ENCODE measurements around the gene UMODL1. TPM values are rescaled to one million over a fixed set of nuclear protein-coding genes. Genes with fewer than 3 reads are reported as not detected.

Gene UMODL1
- total RNA-seq, 1 donor from 2014 or later, result not detected

DNA sequence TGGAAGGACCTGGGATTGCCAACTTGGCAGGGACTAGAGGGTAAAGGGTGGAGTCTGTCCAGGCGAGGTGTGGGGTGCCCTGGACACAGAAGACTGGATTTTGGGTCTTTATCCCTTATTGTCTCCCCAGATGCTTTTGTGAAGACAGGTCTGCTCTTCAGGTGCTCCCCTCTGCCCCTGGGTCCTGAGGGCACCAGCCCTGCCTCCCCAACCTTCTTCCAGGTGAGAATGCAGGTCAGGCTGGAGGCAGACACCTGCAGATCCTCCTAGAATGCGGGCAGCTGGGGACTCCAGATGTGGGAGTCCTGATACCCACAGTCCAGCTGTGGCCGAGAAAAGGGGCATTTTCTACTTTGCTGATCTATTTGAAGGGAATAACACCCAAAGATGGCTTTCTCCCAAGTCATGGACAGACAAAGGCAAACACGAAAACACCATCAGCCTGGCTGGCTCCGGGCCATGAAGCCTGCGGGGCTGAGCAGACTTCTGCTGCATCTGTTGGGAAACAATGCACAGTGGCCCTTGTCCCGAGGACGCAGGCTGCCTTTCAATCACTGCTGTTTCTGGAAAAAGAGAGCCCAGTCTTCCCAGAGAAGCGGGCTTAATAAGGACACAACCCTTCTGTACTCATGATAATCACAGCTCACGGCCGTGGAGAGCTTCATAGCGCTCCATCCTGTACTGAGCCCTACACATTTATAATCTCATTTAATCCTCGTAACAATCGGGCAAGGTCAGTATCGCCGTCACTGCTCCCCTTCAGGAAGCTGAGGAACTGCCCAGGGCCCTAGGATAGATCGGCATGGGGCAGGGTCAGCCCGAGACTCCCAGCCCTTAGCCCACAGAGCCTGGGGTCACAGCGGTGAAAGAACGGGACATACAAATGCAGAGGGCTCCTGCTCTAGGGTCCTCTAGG lies 85.8 kb downstream of the UMODL1 start:
- TF ChIP-seq, protein P1, sequence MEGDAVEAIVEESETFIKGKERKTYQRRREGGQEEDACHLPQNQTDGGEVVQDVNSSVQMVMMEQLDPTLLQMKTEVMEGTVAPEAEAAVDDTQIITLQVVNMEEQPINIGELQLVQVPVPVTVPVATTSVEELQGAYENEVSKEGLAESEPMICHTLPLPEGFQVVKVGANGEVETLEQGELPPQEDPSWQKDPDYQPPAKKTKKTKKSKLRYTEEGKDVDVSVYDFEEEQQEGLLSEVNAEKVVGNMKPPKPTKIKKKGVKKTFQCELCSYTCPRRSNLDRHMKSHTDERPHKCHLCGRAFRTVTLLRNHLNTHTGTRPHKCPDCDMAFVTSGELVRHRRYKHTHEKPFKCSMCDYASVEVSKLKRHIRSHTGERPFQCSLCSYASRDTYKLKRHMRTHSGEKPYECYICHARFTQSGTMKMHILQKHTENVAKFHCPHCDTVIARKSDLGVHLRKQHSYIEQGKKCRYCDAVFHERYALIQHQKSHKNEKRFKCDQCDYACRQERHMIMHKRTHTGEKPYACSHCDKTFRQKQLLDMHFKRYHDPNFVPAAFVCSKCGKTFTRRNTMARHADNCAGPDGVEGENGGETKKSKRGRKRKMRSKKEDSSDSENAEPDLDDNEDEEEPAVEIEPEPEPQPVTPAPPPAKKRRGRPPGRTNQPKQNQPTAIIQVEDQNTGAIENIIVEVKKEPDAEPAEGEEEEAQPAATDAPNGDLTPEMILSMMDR (IDR thresholded peaks at IDR 0.05; ENCODE audit: unreplicated experiment), result no peak
- H3K9me3 Mint-ChIP-seq (ENCODE audit: unreplicated experiment), result no peaks in the 10 kb centered on the region
- no peak overlapping the region for H3K4me3 Mint-ChIP-seq (ENCODE audit: unreplicated experiment)
- H3K4me1 Mint-ChIP-seq (ENCODE audit: unreplicated experiment), result peaks cover 19% of the 10 kb centered on the region
- no peak overlapping the region for H3K27ac Mint-ChIP-seq (ENCODE audit: unreplicated experiment)
- H3K36me3 Mint-ChIP-seq (ENCODE audit: low read depth, unreplicated experiment), result peaks cover 5% of the 10 kb centered on the region
- peaks cover 11% of the 10 kb centered on the region for H3K27me3 Mint-ChIP-seq (ENCODE audit: unreplicated experiment)
- DNase-seq (ENCODE audit: low spot score), result no peak

DNA sequence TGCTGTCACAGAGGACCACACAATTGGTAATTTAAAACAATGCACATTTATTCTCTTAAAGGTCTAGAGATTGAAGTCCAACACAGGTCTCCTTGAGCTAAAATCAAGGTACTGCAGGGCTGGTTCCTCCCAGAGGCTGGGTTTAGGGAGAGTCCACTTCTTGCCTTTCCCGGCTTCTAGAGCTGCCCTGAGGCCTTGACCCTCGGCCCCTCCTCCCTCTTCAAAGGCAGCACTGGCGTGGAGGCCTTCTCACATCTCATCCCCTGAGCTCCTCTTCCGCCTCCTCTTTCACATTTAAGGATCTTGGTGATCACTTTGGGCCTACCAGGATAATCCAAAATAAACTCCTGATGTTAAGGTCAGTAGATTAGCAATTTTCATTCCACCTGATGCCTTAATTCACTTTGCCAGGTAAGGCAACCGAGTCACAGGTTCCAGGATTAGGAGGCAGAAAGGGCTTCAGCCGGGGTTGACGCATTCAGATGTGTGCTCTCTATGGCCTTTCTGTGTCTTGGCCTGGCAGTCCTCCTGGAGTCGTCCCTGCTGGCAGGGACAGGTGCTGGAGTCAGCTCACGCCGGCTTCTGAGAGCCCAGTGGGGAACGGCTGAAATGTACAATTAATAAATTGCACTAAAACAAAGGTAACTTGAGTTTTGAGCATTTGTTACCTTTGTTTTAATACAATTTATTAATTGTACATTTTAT lies 86.6 kb downstream of the UMODL1 start:
- DNase-seq (ENCODE audit: low spot score), result no peak
- TF ChIP-seq, protein P1 (IDR thresholded peaks at IDR 0.05; ENCODE audit: unreplicated experiment), result no peak
- no peak overlapping the region for H3K4me3 Mint-ChIP-seq (ENCODE audit: unreplicated experiment)
- H3K9me3 Mint-ChIP-seq (ENCODE audit: unreplicated experiment), result no peaks in the 10 kb centered on the region
- peaks cover 11% of the 10 kb centered on the region for H3K27me3 Mint-ChIP-seq (ENCODE audit: unreplicated experiment)
- H3K36me3 Mint-ChIP-seq (ENCODE audit: low read depth, unreplicated experiment), result peaks cover 5% of the 10 kb centered on the region
- H3K4me1 Mint-ChIP-seq (ENCODE audit: unreplicated experiment), result peaks cover 27% of the 10 kb centered on the region
- H3K27ac Mint-ChIP-seq (ENCODE audit: unreplicated experiment), result no peak overlapping the region

DNA sequence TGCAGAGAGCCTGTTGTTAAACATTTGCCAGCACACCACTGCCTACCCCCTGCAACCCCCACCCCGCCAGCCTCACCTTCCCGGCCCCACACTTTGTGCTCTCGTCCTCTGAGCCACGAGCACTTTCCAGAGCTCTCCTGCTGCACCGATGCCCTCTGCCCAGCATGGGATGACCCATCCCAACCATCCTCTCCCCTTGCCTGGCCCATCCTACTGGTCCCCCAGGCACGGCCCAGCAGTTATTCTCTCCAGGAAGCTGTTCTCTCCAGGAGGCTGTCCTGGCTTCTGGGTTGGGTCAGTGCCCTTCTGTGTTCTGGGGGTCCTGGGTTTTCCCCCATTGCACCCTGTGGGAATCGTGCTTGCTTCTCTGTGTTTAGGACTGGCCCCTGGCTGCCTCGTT lies 87.7 kb downstream of the UMODL1 start:
- H3K4me3 Mint-ChIP-seq (ENCODE audit: unreplicated experiment), result no peak overlapping the region
- no peak overlapping the region for H3K27ac Mint-ChIP-seq (ENCODE audit: unreplicated experiment)
- TF ChIP-seq, protein P1 (IDR thresholded peaks at IDR 0.05; ENCODE audit: unreplicated experiment), result no peak
- H3K27me3 Mint-ChIP-seq (ENCODE audit: unreplicated experiment), result peaks cover 11% of the 10 kb centered on the region
- DNase-seq (ENCODE audit: low spot score), result no peak
- H3K9me3 Mint-ChIP-seq (ENCODE audit: unreplicated experiment), result no peaks in the 10 kb centered on the region
- H3K4me1 Mint-ChIP-seq (ENCODE audit: unreplicated experiment), result peaks cover 36% of the 10 kb centered on the region
- H3K36me3 Mint-ChIP-seq (ENCODE audit: low read depth, unreplicated experiment), result peaks cover 5% of the 10 kb centered on the region

DNA sequence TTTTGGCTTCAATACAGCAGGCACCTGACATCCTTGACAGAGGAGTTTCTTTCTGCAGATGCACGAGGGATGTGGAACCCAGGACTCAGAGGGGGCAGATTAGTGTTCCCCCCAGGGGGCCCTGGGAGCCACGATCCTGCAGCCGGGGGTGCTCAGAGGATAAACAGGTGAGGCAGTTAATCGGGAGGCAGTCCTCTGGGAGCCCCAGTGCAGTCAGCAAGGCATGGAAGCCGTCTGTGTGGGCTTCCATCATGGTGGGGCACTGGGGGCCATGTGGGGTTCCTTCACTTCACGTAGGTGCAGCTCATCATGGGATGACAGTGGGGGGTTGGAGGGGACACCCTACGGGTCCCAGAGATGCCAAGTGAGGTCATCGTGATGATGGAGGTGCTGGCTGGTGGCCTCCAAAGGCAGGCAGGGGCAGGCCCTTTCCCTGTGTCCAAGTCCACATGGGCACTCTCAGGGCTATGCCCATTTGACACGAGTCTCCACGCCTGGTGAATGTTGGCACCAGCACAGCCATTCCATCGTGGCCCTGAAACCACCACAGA lies 88.5 kb downstream of the UMODL1 start:
- Mint-ChIP-seq H3K36me3 (ENCODE audit: low read depth, unreplicated experiment) (peaks cover 5% of the 10 kb centered on the region), H3K4me1 (ENCODE audit: unreplicated experiment) (peaks cover 40% of the 10 kb centered on the region), H3K27me3 (ENCODE audit: unreplicated experiment) (peaks cover 11% of the 10 kb centered on the region), H3K9me3 (ENCODE audit: unreplicated experiment) (no peaks in the 10 kb centered on the region), H3K4me3 (ENCODE audit: unreplicated experiment) (no peak overlapping the region), H3K27ac (ENCODE audit: unreplicated experiment) (no peak overlapping the region)
- TF ChIP-seq, protein P1 (IDR thresholded peaks at IDR 0.05; ENCODE audit: unreplicated experiment), result no peak
- DNase-seq (ENCODE audit: low spot score), result no peak

Measured in endothelial cell (in vitro differentiated cells).